RCC 7860 (cell line): ENCODE measurements around the gene RINT1.
"Not testable (repeated sequence)": the region's sequence is repeated elsewhere in the genome, so short reads cannot be mapped to it uniquely, and the experiment has no call there.

ENCODE experiments used
- DNase-seq: peaks from one replicate; pipeline ENCODE4 v3.0.0-alpha.2; 2015; ENCODE audit warnings: low spot score
- FAIRE-seq: peaks from 2 replicates; lab custom pipeline; 2012; peaks lifted over from hg19 to GRCh38; lab: Jason Lieb, UNC

The RINT1 gene

GRCh38 chr7:105531792-105532671 lies at the start of gene RINT1:
RINT1 (plus strand) TSS chr7:105532201; CDS start chr7:105532316, 115 bp downstream.
- FAIRE-seq: peak; percentile 78
- DNase-seq: peak; percentile 90

GRCh38 chr7:105487579-105488571 lies 44.1 kb upstream of the RINT1 start:
- DNase-seq: peak; percentile 55
- no peak for FAIRE-seq

GRCh38 chr7:105489409-105489808 lies 42.6 kb upstream of the RINT1 start:
- FAIRE-seq (no peak), DNase-seq (no peak)

- FAIRE-seq (no peak), DNase-seq (no peak)
Measured at GRCh38 chr7:105493196-105493922, 38.6 kb upstream of the RINT1 start.

- peak; percentile 83 for FAIRE-seq
- peak; percentile 71 for DNase-seq
Measured at GRCh38 chr7:105493923-105494315, 38.1 kb upstream of the RINT1 start.

- DNase-seq (no peak), FAIRE-seq (no peak)
Measured at GRCh38 chr7:105496521-105496920, 35.5 kb upstream of the RINT1 start.

GRCh38 chr7:105497016-105497415 lies 35.0 kb upstream of the RINT1 start:
- DNase-seq (no peak), FAIRE-seq (no peak)

GRCh38 chr7:105502173-105502572 lies 29.8 kb upstream of the RINT1 start:
- no peak for DNase-seq
- FAIRE-seq: no peak

- DNase-seq (no peak), FAIRE-seq (no peak)
Measured at GRCh38 chr7:105512415-105512814, 19.6 kb upstream of the RINT1 start.

- no peak for DNase-seq
- FAIRE-seq: no peak
Measured at GRCh38 chr7:105512926-105513526, 19.0 kb upstream of the RINT1 start.

- not testable (repeated sequence) for FAIRE-seq, DNase-seq
Measured at GRCh38 chr7:105515610-105516009, 16.4 kb upstream of the RINT1 start.

- FAIRE-seq (no peak), DNase-seq (no peak)
Measured at GRCh38 chr7:105519353-105519752, 12.6 kb upstream of the RINT1 start.

- DNase-seq, FAIRE-seq: not testable (repeated sequence)
Measured at GRCh38 chr7:105520620-105521019, 11.4 kb upstream of the RINT1 start.

GRCh38 chr7:105521027-105521716 lies 10.8 kb upstream of the RINT1 start:
- no peak for FAIRE-seq
- peak; percentile 66 for DNase-seq

GRCh38 chr7:105521717-105522463 lies 10.1 kb upstream of the RINT1 start, which contains the start of gene PUS7:
PUS7 (minus strand) TSS chr7:105522271; CDS start chr7:105508512, 13,759 bp downstream.
- FAIRE-seq (no peak), DNase-seq (peak; percentile 77)

- not testable (repeated sequence) for DNase-seq, FAIRE-seq
Measured at GRCh38 chr7:105524423-105524822, 7.6 kb upstream of the RINT1 start.

GRCh38 chr7:105524840-105525239 lies 7.2 kb upstream of the RINT1 start:
- DNase-seq (no peak), FAIRE-seq (no peak)

- FAIRE-seq, DNase-seq: not testable (repeated sequence)
Measured at GRCh38 chr7:105527737-105528136, 4.3 kb upstream of the RINT1 start.

- no peak for FAIRE-seq
Measured at GRCh38 chr7:105530126-105530525, 1.9 kb upstream of the RINT1 start.

More at GRCh38 chr7:105530126-105530525, 1.9 kb upstream of the RINT1 start:
- DNase-seq: no peak
